Endothelial cell (in vitro differentiated cells): Measurements from ENCODE around the gene CLASRP. TPM values are rescaled to one million over a fixed set of nuclear protein-coding genes. Genes with fewer than 3 reads are reported as not detected.

Source experiments
- DNase-seq: peaks from one replicate; pipeline ENCODE4 v3.0.0; 2021; ENCODE audit warnings: low spot score
- H3K27ac Mint-ChIP-seq: one replicate; pipeline ENCODE4 v1.8.0; 2021; ENCODE audit warnings: mixed read lengths, inconsistent platforms; ENCODE audit not compliant: unreplicated experiment
- H3K27me3 Mint-ChIP-seq: one replicate; pipeline ENCODE4 v1.8.0; 2021; ENCODE audit warnings: mild to moderate bottlenecking, moderate library complexity, mixed read lengths, inconsistent platforms; ENCODE audit not compliant: unreplicated experiment
- H3K36me3 Mint-ChIP-seq: one replicate; pipeline ENCODE4 v1.8.0; 2021; ENCODE audit warnings: mild to moderate bottlenecking, low read depth, mixed read lengths, inconsistent platforms; ENCODE audit not compliant: unreplicated experiment
- H3K4me1 Mint-ChIP-seq: one replicate; pipeline ENCODE4 v1.8.0; 2021; ENCODE audit warnings: mild to moderate bottlenecking, mixed read lengths, inconsistent platforms; ENCODE audit not compliant: unreplicated experiment
- H3K4me3 Mint-ChIP-seq: one replicate; pipeline ENCODE4 v1.8.0; 2021; ENCODE audit warnings: mild to moderate bottlenecking, mixed read lengths, inconsistent platforms; ENCODE audit not compliant: unreplicated experiment
- H3K9me3 Mint-ChIP-seq: one replicate; pipeline ENCODE4 v1.8.0; 2021; ENCODE audit warnings: mixed read lengths, inconsistent platforms; ENCODE audit not compliant: unreplicated experiment
- CTCF ChIP-seq: fragments of 200-600 bp; sonication (generic); IDR thresholded peaks from one replicate; pipeline ENCODE4 v1.5.0; 2021; ENCODE audit warnings: antibody characterized with exemption; ENCODE audit not compliant: unreplicated experiment
- total RNA-seq: library from RNA; stranded (reverse); fragmentation: NEBNext Ultra II Directional; extraction: Animal tissue kit (Norgen Biotek cat#: 25700); gene quantifications from one replicate; pipeline ENCODE4 v1.2.1, GENCODE V29; 2021; ENCODE audit not compliant: unreplicated experiment

CLASRP gene
- total RNA-seq, 1 donor from 2014 or later, result 72.2 TPM

- Mint-ChIP-seq H3K36me3 (peaks cover 8% of the 10 kb centered on the region), H3K27me3 (peaks cover 11% of the 10 kb centered on the region), H3K4me1 (peaks cover 5% of the 10 kb centered on the region), H3K4me3 (no peak overlapping the region), H3K27ac (no peak overlapping the region), H3K9me3 (no peaks in the 10 kb centered on the region)
- TF ChIP-seq CTCF, result no peak
- no peak for DNase-seq
Observed at GRCh38 chr19:45074744-45075300, 36.0 kb downstream of the CLASRP start.

- H3K36me3 Mint-ChIP-seq, result peaks cover 1% of the 10 kb centered on the region
- peaks cover 8% of the 10 kb centered on the region for H3K4me1 Mint-ChIP-seq
- no peak overlapping the region for H3K27ac Mint-ChIP-seq
- TF ChIP-seq CTCF, result no peak
- H3K9me3 Mint-ChIP-seq, result no peaks in the 10 kb centered on the region
- no peak overlapping the region for H3K4me3 Mint-ChIP-seq
- H3K27me3 Mint-ChIP-seq, result peaks cover 11% of the 10 kb centered on the region
- DNase-seq, result no peak
Observed at GRCh38 chr19:45075301-45076028, 36.6 kb downstream of the CLASRP start.

- DNase-seq, result peak; percentile 47
- no peak for TF ChIP-seq CTCF
- Mint-ChIP-seq H3K4me3 (peak within 1 kb of the TSS; percentile 59), H3K9me3 (no peaks in the 10 kb centered on the region), H3K27me3 (peaks cover 13% of the 10 kb centered on the region), H3K4me1 (peaks cover 8% of the 10 kb centered on the region), H3K36me3 (no peaks in the 10 kb centered on the region), H3K27ac (peak within 1 kb of the TSS; percentile 71)
Observed at GRCh38 chr19:45076029-45076850, 37.4 kb downstream of the CLASRP start, which contains the start of gene ZNF296. Gene ZNF296 (minus strand): TSS chr19:45076478. CDS start chr19:45076373, 105 bp downstream.

GRCh38 chr19:45076851-45077730, 38.2 kb downstream of the CLASRP start:
- H3K27me3 Mint-ChIP-seq, result peaks cover 13% of the 10 kb centered on the region
- no peak for DNase-seq
- no peak for TF ChIP-seq CTCF
- H3K4me1 Mint-ChIP-seq, result peaks cover 12% of the 10 kb centered on the region
- H3K27ac Mint-ChIP-seq, result peak overlapping the region; percentile 71
- H3K36me3 Mint-ChIP-seq, result peaks cover 4% of the 10 kb centered on the region
- H3K9me3 Mint-ChIP-seq, result no peaks in the 10 kb centered on the region
- H3K4me3 Mint-ChIP-seq, result peak overlapping the region; percentile 59
